ENCODE measurements around the gene REEP6.

The REEP6 gene

GRCh38 chr19:1508507-1508856 is 17.5 kb downstream of the REEP6 start:
- H3K4me3 ChIP-seq (ENCODE audit: low read depth, low read length) = peak overlapping the region; percentile 38
- no peak for TF ChIP-seq CTCF (conservative IDR thresholded peaks at IDR 0.05; ENCODE audit: low read depth, low read length)
- no peak for DNase-seq (ENCODE audit: low read depth)

GRCh38 chr19:1509602-1510441 is 18.8 kb downstream of the REEP6 start:
- TF ChIP-seq CTCF (conservative IDR thresholded peaks at IDR 0.05; ENCODE audit: low read depth, low read length) = no peak
- DNase-seq (ENCODE audit: low read depth) = no peak
- no peak overlapping the region for H3K4me3 ChIP-seq (ENCODE audit: low read depth, low read length)

- DNase-seq (ENCODE audit: low read depth) = no peak
- TF ChIP-seq CTCF (conservative IDR thresholded peaks at IDR 0.05; ENCODE audit: low read depth, low read length) = no peak
- H3K4me3 ChIP-seq (ENCODE audit: low read depth, low read length) = no peak overlapping the region
Measured at GRCh38 chr19:1510442-1510806, 19.4 kb downstream of the REEP6 start.

- no peak overlapping the region for H3K4me3 ChIP-seq (ENCODE audit: low read depth, low read length)
- TF ChIP-seq CTCF (conservative IDR thresholded peaks at IDR 0.05; ENCODE audit: low read depth, low read length) = no peak
- no peak for DNase-seq (ENCODE audit: low read depth)
Measured at GRCh38 chr19:1510807-1511206, 19.8 kb downstream of the REEP6 start.

GRCh38 chr19:1511318-1512317 is 20.6 kb downstream of the REEP6 start:
- no peak for TF ChIP-seq CTCF (conservative IDR thresholded peaks at IDR 0.05; ENCODE audit: low read depth, low read length)
- no peak overlapping the region for H3K4me3 ChIP-seq (ENCODE audit: low read depth, low read length)
- no peak for DNase-seq (ENCODE audit: low read depth)

- no peak for TF ChIP-seq CTCF (conservative IDR thresholded peaks at IDR 0.05; ENCODE audit: low read depth, low read length)
- peak within 1 kb of the TSS; percentile 43 for H3K4me3 ChIP-seq (ENCODE audit: low read depth, low read length)
- DNase-seq (ENCODE audit: low read depth) = peak; percentile 19
Measured at GRCh38 chr19:1512671-1513498, 21.9 kb downstream of the REEP6 start, which contains the start of gene ADAMTSL5. ADAMTSL5 (minus strand) TSS chr19:1513019; CDS start chr19:1510943, 2,076 bp downstream.
